Limb (tissue), 2 donors: Measurements from ENCODE around the gene TRPM3.

ENCODE experiments used
- DNase-seq, 2 donors: peaks; one replicate each; pipeline ENCODE4 v3.0.0-alpha.2; 2016; ENCODE audit errors: extremely low spot score in 2 of 2

TRPM3 gene

GRCh38 chr9:70614786-70615463, 506.5 kb downstream of the TRPM3 start:
- no peak for DNase-seq

GRCh38 chr9:70613024-70613768, 508.2 kb downstream of the TRPM3 start:
- no peak for DNase-seq

- DNase-seq = no peak
Measured at GRCh38 chr9:70610287-70610644, 511.2 kb downstream of the TRPM3 start.

GRCh38 chr9:70609542-70610286, 511.7 kb downstream of the TRPM3 start:
- no peak for DNase-seq

- DNase-seq = no peak
Measured at GRCh38 chr9:70609011-70609410, 512.4 kb downstream of the TRPM3 start.

- DNase-seq = no peak
Measured at GRCh38 chr9:70607926-70608325, 513.5 kb downstream of the TRPM3 start.

GRCh38 chr9:70607329-70607728, 514.1 kb downstream of the TRPM3 start:
- DNase-seq = no peak

GRCh38 chr9:70603020-70603411, 518.4 kb downstream of the TRPM3 start:
- DNase-seq = no peak

GRCh38 chr9:70602321-70603019, 519.0 kb downstream of the TRPM3 start:
- DNase-seq = peak; percentile 75 to 86

GRCh38 chr9:70601000-70601951, 520.1 kb downstream of the TRPM3 start:
- peak; percentile 68 to 88 for DNase-seq

- no peak for DNase-seq
Measured at GRCh38 chr9:70600506-70600905, 520.9 kb downstream of the TRPM3 start.

- no peak for DNase-seq
Measured at GRCh38 chr9:70597886-70598285, 523.5 kb downstream of the TRPM3 start.

GRCh38 chr9:70595211-70595610, 526.2 kb downstream of the TRPM3 start:
- DNase-seq = no peak

- DNase-seq = no peak
Measured at GRCh38 chr9:70594386-70594944, 527.0 kb downstream of the TRPM3 start.

- no peak for DNase-seq
Measured at GRCh38 chr9:70593241-70593640, 528.2 kb downstream of the TRPM3 start.

- DNase-seq = peak in 1 of 2 donors; percentile 31
Measured at GRCh38 chr9:70590315-70590677, 531.1 kb downstream of the TRPM3 start.

- no peak for DNase-seq
Measured at GRCh38 chr9:70589571-70590314, 531.7 kb downstream of the TRPM3 start.

GRCh38 chr9:70588999-70589398, 532.4 kb downstream of the TRPM3 start:
- no peak for DNase-seq

GRCh38 chr9:70588381-70588780, 533.0 kb downstream of the TRPM3 start:
- DNase-seq = no peak

GRCh38 chr9:70587201-70587600, 534.2 kb downstream of the TRPM3 start:
- DNase-seq = peak in 1 of 2 donors; percentile 51
